GM21786 (cell line): ENCODE measurements around the gene XIRP2.
"Not testable (repeated sequence)": the region's sequence is repeated elsewhere in the genome, so short reads cannot be mapped to it uniquely, and the experiment has no call there.

ENCODE experiments used
- ATAC-seq: cut with Tn5 transposase; IDR thresholded peaks from one replicate; pipeline ENCODE4 v1.9.1; 2021; ENCODE audit not compliant: unreplicated experiment

Gene XIRP2

GRCh38 chr2:167191588-167191987 is 303.3 kb downstream of the XIRP2 start:
- ATAC-seq: no peak

GRCh38 chr2:167192833-167193232 is 304.6 kb downstream of the XIRP2 start:
- no peak for ATAC-seq

GRCh38 chr2:167196461-167197252 is 308.4 kb downstream of the XIRP2 start:
- no peak for ATAC-seq

- no peak for ATAC-seq
Observed at GRCh38 chr2:167198009-167198408, 309.7 kb downstream of the XIRP2 start.

- no peak for ATAC-seq
Observed at GRCh38 chr2:167198576-167198975, 310.3 kb downstream of the XIRP2 start.

GRCh38 chr2:167200019-167200418 is 311.7 kb downstream of the XIRP2 start:
- no peak for ATAC-seq

GRCh38 chr2:167209784-167210183 is 321.5 kb downstream of the XIRP2 start:
- no peak for ATAC-seq

- peak; percentile 78 for ATAC-seq
Observed at GRCh38 chr2:167212014-167212648, 323.9 kb downstream of the XIRP2 start.

GRCh38 chr2:167215595-167215994 is 327.3 kb downstream of the XIRP2 start:
- ATAC-seq: no peak

- no peak for ATAC-seq
Observed at GRCh38 chr2:167237478-167237877, 349.2 kb downstream of the XIRP2 start.

- ATAC-seq: no peak
Observed at GRCh38 chr2:167240671-167241070, 352.4 kb downstream of the XIRP2 start.

GRCh38 chr2:167249197-167249596 is 360.9 kb downstream of the XIRP2 start:
- ATAC-seq: no peak

- ATAC-seq: no peak
Observed at GRCh38 chr2:167253025-167253424, 364.7 kb downstream of the XIRP2 start.

GRCh38 chr2:167254721-167255120 is 366.4 kb downstream of the XIRP2 start:
- no peak for ATAC-seq

- no peak for ATAC-seq
Observed at GRCh38 chr2:167258712-167259111, 370.4 kb downstream of the XIRP2 start.

- ATAC-seq: no peak
Observed at GRCh38 chr2:167264380-167264779, 376.1 kb downstream of the XIRP2 start.

GRCh38 chr2:167265004-167265403 is 376.7 kb downstream of the XIRP2 start:
- ATAC-seq: no peak

GRCh38 chr2:167265722-167266121 is 377.4 kb downstream of the XIRP2 start:
- ATAC-seq: no peak

- ATAC-seq: not testable (repeated sequence)
Observed at GRCh38 chr2:167268245-167268644, 380.0 kb downstream of the XIRP2 start.

GRCh38 chr2:167271932-167272331 is 383.7 kb downstream of the XIRP2 start:
- ATAC-seq: no peak

GRCh38 chr2:167275046-167275445 is 386.8 kb downstream of the XIRP2 start:
- no peak for ATAC-seq

- no peak for ATAC-seq
Observed at GRCh38 chr2:167279810-167280209, 391.5 kb downstream of the XIRP2 start.

GRCh38 chr2:167287212-167287611 is 398.9 kb downstream of the XIRP2 start:
- ATAC-seq: no peak
